Measurements from ENCODE around the gene PRSS36. TPM values are rescaled to one million over a fixed set of nuclear protein-coding genes. Genes with fewer than 3 reads are reported as not detected.
A peak's percentile ranks its signal among the peaks of the same experiment; 100 is the strongest.

The PRSS36 gene
- total RNA-seq, 1 experiment from 2014 or later = 4.1 TPM

DNA sequence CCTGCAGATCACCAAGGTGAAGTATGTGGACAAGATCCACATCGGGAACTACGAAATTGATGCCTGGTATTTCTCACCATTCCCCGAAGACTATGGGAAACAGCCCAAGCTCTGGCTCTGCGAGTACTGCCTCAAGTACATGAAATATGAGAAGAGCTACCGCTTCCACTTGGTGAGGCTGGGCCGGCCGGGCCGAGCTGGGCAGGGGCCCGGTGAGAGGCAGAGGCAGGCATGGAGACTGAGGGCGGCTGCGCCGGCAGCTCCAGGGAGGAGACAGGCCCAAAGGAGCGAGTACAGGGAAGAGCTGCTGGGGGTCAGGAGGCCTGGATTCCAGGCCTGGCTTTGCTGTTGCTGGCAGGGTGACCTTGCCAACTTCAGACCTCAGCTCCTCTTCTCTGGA, 22.7 kb downstream of the PRSS36 start:
- intact Hi-C loops (cut with micrococcal nuclease; ENCODE audit: unreplicated experiment) = no loop called here
- H3K36me3 ChIP-seq (ENCODE audit: low read depth) = peaks cover 3% of the 10 kb centered on the region; the same call in 1 of the 2 replicates
- BruUV-seq (replicated peaks) = no TSS peak
- TF ChIP-seq, protein P1, sequence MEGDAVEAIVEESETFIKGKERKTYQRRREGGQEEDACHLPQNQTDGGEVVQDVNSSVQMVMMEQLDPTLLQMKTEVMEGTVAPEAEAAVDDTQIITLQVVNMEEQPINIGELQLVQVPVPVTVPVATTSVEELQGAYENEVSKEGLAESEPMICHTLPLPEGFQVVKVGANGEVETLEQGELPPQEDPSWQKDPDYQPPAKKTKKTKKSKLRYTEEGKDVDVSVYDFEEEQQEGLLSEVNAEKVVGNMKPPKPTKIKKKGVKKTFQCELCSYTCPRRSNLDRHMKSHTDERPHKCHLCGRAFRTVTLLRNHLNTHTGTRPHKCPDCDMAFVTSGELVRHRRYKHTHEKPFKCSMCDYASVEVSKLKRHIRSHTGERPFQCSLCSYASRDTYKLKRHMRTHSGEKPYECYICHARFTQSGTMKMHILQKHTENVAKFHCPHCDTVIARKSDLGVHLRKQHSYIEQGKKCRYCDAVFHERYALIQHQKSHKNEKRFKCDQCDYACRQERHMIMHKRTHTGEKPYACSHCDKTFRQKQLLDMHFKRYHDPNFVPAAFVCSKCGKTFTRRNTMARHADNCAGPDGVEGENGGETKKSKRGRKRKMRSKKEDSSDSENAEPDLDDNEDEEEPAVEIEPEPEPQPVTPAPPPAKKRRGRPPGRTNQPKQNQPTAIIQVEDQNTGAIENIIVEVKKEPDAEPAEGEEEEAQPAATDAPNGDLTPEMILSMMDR (conservative IDR thresholded peaks at IDR 0.05) = no peak
- no peak for TF ChIP-seq EZH2 (IDR thresholded peaks at IDR 0.05; ENCODE audit: low read depth)
- no peaks in the 10 kb centered on the region for H3K79me2 ChIP-seq (ENCODE audit: low read depth)
- H3K27me3 ChIP-seq (ENCODE audit: insufficient read depth, low read depth) = no peaks in the 10 kb centered on the region
- peak overlapping the region; percentile 61; the same call in 1 of the 2 replicates for H3K4me2 ChIP-seq
- CTCF ChIA-PET = no interaction called here
- peaks cover 51% of the 10 kb centered on the region for H3K4me1 ChIP-seq (replicated peaks; ENCODE audit: insufficient read depth)
- peak overlapping the region; percentile 91 for H3K27ac ChIP-seq
- no peak for DNase-seq
- no peak overlapping the region for H3K4me3 ChIP-seq
- no peaks in the 10 kb centered on the region for H3K9me2 ChIP-seq (ENCODE audit: insufficient read depth)
- H3F3A ChIP-seq (ENCODE audit: insufficient read depth, low read depth) = peaks cover 54% of the 10 kb centered on the region
- H3K9me3 ChIP-seq (ENCODE audit: insufficient read depth, low read depth) = no peaks in the 10 kb centered on the region
- H4K20me1 ChIP-seq (ENCODE audit: insufficient read depth) = no peaks in the 10 kb centered on the region
- POLR2A ChIA-PET (ENCODE audit: unreplicated experiment) = no interaction called here
- H2AFZ ChIP-seq = no peak overlapping the region

DNA sequence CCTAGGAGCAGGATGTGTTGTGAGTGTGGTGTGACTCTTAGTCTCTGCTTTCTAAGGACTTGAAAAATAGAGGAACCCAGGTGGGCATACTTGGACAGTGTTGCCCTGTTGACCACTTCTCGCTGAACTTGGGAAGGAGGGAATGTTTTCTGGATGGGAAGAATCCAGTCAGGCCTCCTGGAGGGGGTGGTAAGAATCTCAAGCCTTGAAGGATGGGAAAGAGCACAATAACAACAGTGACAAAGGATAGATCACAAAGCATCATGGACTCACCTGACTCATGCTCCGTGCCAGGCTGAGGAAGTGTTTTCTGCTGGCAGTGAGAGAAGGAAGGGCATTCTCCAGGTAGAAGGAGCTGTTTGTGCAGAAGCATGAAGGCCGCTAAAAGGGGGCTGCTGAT, 24.0 kb downstream of the PRSS36 start:
- CTCF ChIA-PET = no interaction called here
- Histone ChIP-seq H3K4me1 (replicated peaks; ENCODE audit: insufficient read depth) (peaks cover 40% of the 10 kb centered on the region), H2AFZ (no peak overlapping the region), H3K36me3 (ENCODE audit: low read depth) (peaks cover 12% of the 10 kb centered on the region), H3K79me2 (ENCODE audit: low read depth) (no peaks in the 10 kb centered on the region), H3K27me3 (ENCODE audit: insufficient read depth, low read depth) (no peaks in the 10 kb centered on the region), H3K9me3 (ENCODE audit: insufficient read depth, low read depth) (no peaks in the 10 kb centered on the region), H3K4me3 (no peak overlapping the region), H3K4me2 (no peak overlapping the region), H3F3A (ENCODE audit: insufficient read depth, low read depth) (peaks cover 48% of the 10 kb centered on the region), H4K20me1 (ENCODE audit: insufficient read depth) (no peaks in the 10 kb centered on the region), H3K9me2 (ENCODE audit: insufficient read depth) (no peaks in the 10 kb centered on the region), H3K27ac (no peak overlapping the region)
- no peak for DNase-seq
- TF ChIP-seq EZH2 (IDR thresholded peaks at IDR 0.05; ENCODE audit: low read depth) = no peak
- TF ChIP-seq, protein P1 (conservative IDR thresholded peaks at IDR 0.05) = no peak
- intact Hi-C loops (cut with micrococcal nuclease; ENCODE audit: unreplicated experiment) = no loop called here
- BruUV-seq (replicated peaks) = no TSS peak
- POLR2A ChIA-PET (ENCODE audit: unreplicated experiment) = interaction anchor here (0.6 kb wide), 1 partner anchor 9 kb away, joined by 3 read pairs; no protein-coding TSS in a partner anchor

DNA sequence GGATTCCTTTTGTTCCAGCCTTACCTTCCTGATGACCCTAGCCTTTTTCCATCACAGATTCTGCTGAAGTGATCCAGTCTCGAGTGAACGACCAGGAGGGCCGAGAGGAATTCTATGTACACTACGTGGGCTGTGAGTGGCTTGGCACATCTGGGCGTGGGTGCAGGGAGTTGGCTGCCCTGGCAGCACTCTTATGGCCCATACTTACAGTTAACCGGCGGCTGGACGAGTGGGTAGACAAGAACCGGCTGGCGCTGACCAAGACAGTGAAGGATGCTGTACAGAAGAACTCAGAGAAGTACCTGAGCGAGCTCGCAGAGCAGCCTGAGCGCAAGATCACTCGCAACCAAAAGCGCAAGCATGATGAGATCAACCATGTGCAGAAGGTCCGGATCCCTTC, 29.7 kb downstream of the PRSS36 start:
- TF ChIP-seq, protein P1 (conservative IDR thresholded peaks at IDR 0.05) = no peak
- H3K9me3 ChIP-seq (ENCODE audit: insufficient read depth, low read depth) = no peaks in the 10 kb centered on the region
- intact Hi-C loops (cut with micrococcal nuclease; ENCODE audit: unreplicated experiment) = no loop called here
- no peak overlapping the region for H3K27ac ChIP-seq
- ChIA-PET POLR2A (ENCODE audit: unreplicated experiment) (interaction anchor here (0.6 kb wide), 1 partner anchor 562 kb away, joined by 4 read pairs; the partner anchor contains the start of gene ZNF764), CTCF (no interaction called here)
- peaks cover 40% of the 10 kb centered on the region for H3K79me2 ChIP-seq (ENCODE audit: low read depth)
- no peaks in the 10 kb centered on the region for H3K9me2 ChIP-seq (ENCODE audit: insufficient read depth)
- H2AFZ ChIP-seq = no peak overlapping the region
- BruUV-seq (replicated peaks) = no TSS peak
- H3K27me3 ChIP-seq (ENCODE audit: insufficient read depth, low read depth) = no peaks in the 10 kb centered on the region
- H3K4me3 ChIP-seq = no peak overlapping the region
- peaks cover 31% of the 10 kb centered on the region for H3K36me3 ChIP-seq (ENCODE audit: low read depth)
- no peak for DNase-seq
- H3F3A ChIP-seq (ENCODE audit: insufficient read depth, low read depth) = peaks cover 24% of the 10 kb centered on the region
- H3K4me1 ChIP-seq (replicated peaks; ENCODE audit: insufficient read depth) = peaks cover 16% of the 10 kb centered on the region
- H4K20me1 ChIP-seq (ENCODE audit: insufficient read depth) = no peaks in the 10 kb centered on the region; the same call in 1 of the 2 replicates
- H3K4me2 ChIP-seq = no peak overlapping the region

All from PC-9 (cell line).